H1 (cell line): ENCODE data around the gene RPL18A. TPM values are rescaled to one million over a fixed set of nuclear protein-coding genes. Genes with fewer than 3 reads are reported as not detected.

ENCODE experiments used
- CTCF ChIA-PET: fragments of 300-600 bp; sonication (Branson Sonifier 250); formaldehyde crosslinking; loops from one replicate; lab custom pipeline; 2021; ENCODE audit not compliant: partially characterized antibody; lab: Charles Lee
- POLR2A ChIA-PET: fragments of 300-600 bp; sonication (Branson Sonifier 250); formaldehyde crosslinking; loops from one replicate; lab custom pipeline; 2021; ENCODE audit warnings: inconsistent platforms; ENCODE audit not compliant: partially characterized antibody; lab: Charles Lee
- DNase-seq, 2 experiments: peaks; one replicate each; pipeline versions ENCODE4 v3.0.0 to v3.0.0-alpha.2; 2010 to 2022; ENCODE audit warnings: low spot score in 2 of 2, low read depth in 1 of 2, mixed read lengths in 1 of 2
- FAIRE-seq: peaks from 2 replicates; lab custom pipeline; 2011; peaks lifted over from hg19 to GRCh38; lab: Jason Lieb, UNC
- H2AFZ ChIP-seq: 2 replicates; pipeline ENCODE4 v1.8.1; 2012; ENCODE audit warnings: low read length, inconsistent platforms
- H2AK5ac ChIP-seq: 2 replicates; pipeline ENCODE4 v1.6.1; 2013; ENCODE audit warnings: low read depth, low read length
- H2BK120ac ChIP-seq: replicated peaks from 2 replicates; pipeline ENCODE3; 2013; ENCODE audit warnings: low read depth, low read length, inconsistent platforms
- H2BK12ac ChIP-seq: 2 replicates; pipeline ENCODE4 v1.6.1; 2013; ENCODE audit warnings: low read depth, low read length
- H2BK15ac ChIP-seq: 2 replicates; pipeline ENCODE4 v1.6.1; 2013; ENCODE audit warnings: low read length
- H2BK20ac ChIP-seq: 2 replicates; pipeline ENCODE4 v1.6.1; 2013; ENCODE audit warnings: low read length
- H2BK5ac ChIP-seq: 2 replicates; pipeline ENCODE4 v1.6.1; 2013; ENCODE audit warnings: low read depth, low read length
- H3K14ac ChIP-seq: 2 replicates; pipeline ENCODE4 v1.6.1; 2013; ENCODE audit warnings: inconsistent platforms; ENCODE audit not compliant: insufficient read length
- H3K18ac ChIP-seq: 2 replicates; pipeline ENCODE4 v1.6.1; 2013; ENCODE audit warnings: low read length; ENCODE audit errors: extremely low read depth
- H3K23ac ChIP-seq: 2 replicates; pipeline ENCODE4 v1.6.1; 2013; ENCODE audit warnings: inconsistent platforms; ENCODE audit not compliant: insufficient read length
- H3K23me2 ChIP-seq: 2 replicates; pipeline ENCODE4 v1.6.1; 2013; ENCODE audit warnings: low read depth, low read length
- H3K27ac ChIP-seq: 2 replicates; pipeline ENCODE4 v1.6.1; 2011; ENCODE audit warnings: low read depth, low read length, inconsistent platforms
- H3K27me3 ChIP-seq, 4 experiments: replicated peaks in 1 of 4; 1 replicate in 1 of 4; 2 replicates in 3 of 4; pipeline versions ENCODE4 v1.6.1 to v1.8.1; 2011 to 2013; ENCODE audit warnings: low read length in 3 of 4, mild to moderate bottlenecking in 3 of 4, inconsistent platforms in 2 of 4, mixed read lengths in 2 of 4, moderate library complexity in 1 of 4; ENCODE audit not compliant: control insufficient read depth in 3 of 4, insufficient read depth in 3 of 4; ENCODE audit errors: extremely low read depth in 1 of 4
- H3K36me3 ChIP-seq, 4 experiments: 2 replicates each; pipeline versions ENCODE4 v1.6.1 to v1.8.1; 2011 to 2013; ENCODE audit warnings: mild to moderate bottlenecking in 4 of 4, low read length in 3 of 4, moderate library complexity in 2 of 4, control low read depth in 1 of 4, inconsistent platforms in 1 of 4; ENCODE audit not compliant: insufficient read depth in 4 of 4, control insufficient read depth in 2 of 4
- H3K4ac ChIP-seq: replicated peaks from 2 replicates; pipeline ENCODE3; 2013; ENCODE audit warnings: low read length, low read depth, mixed read lengths, inconsistent platforms; ENCODE audit not compliant: insufficient read length
- H3K4me1 ChIP-seq, 4 experiments: replicated peaks in 1 of 4; 1 replicate in 1 of 4; 2 replicates in 3 of 4; pipeline versions ENCODE4 v1.6.1 to v1.8.1; 2011 to 2013; ENCODE audit warnings: low read length in 3 of 4, inconsistent platforms in 2 of 4, mixed read lengths in 1 of 4; ENCODE audit not compliant: insufficient read depth in 4 of 4, control insufficient read depth in 3 of 4
- H3K4me2 ChIP-seq, 2 experiments: 2 replicates each; pipeline versions ENCODE4 v1.6.1 to v1.8.1; 2011 to 2013; ENCODE audit warnings: low read depth in 2 of 2, low read length in 2 of 2, control low read depth in 1 of 2, inconsistent platforms in 1 of 2, mild to moderate bottlenecking in 1 of 2; ENCODE audit not compliant: insufficient read depth in 1 of 2
- H3K4me3 ChIP-seq, 4 experiments: fragments of 200-600, 300-600 bp in 1 of 4; sonication (generic), shearing (Covaris generic), sonication (Bioruptor Twin) in 1 of 4; 2 replicates each; pipeline versions ENCODE4 v1.5.1 to v1.8.1; 2011 to 2016; ENCODE audit warnings: low read length in 4 of 4, low read depth in 3 of 4, control low read depth in 2 of 4, inconsistent platforms in 2 of 4, mild to moderate bottlenecking in 2 of 4, mixed read lengths in 1 of 4, moderate library complexity in 1 of 4; ENCODE audit not compliant: insufficient read depth in 2 of 4; ENCODE audit errors: extremely low read depth in 1 of 4
- H3K56ac ChIP-seq: replicated peaks from 2 replicates; pipeline ENCODE3; 2013; ENCODE audit warnings: low read depth, mild to moderate bottlenecking, mixed read lengths, low read length, inconsistent platforms; ENCODE audit not compliant: insufficient read length
- H3K79me1 ChIP-seq: 2 replicates; pipeline ENCODE4 v1.6.1; 2013; ENCODE audit warnings: low read depth, low read length, control low read depth
- H3K79me2 ChIP-seq, 2 experiments: 2 replicates each; pipeline versions ENCODE4 v1.6.1 to v1.8.1; 2012 to 2013; ENCODE audit warnings: low read length in 2 of 2, mild to moderate bottlenecking in 2 of 2, inconsistent platforms in 1 of 2; ENCODE audit not compliant: insufficient read depth in 2 of 2, control insufficient read depth in 1 of 2
- H3K9ac ChIP-seq, 4 experiments: replicated peaks in 1 of 4; 1 replicate in 1 of 4; 2 replicates in 3 of 4; pipeline versions ENCODE4 v1.6.1 to v1.8.1; 2011 to 2013; ENCODE audit warnings: low read depth in 3 of 4, low read length in 3 of 4, control low read depth in 2 of 4, mild to moderate bottlenecking in 2 of 4, moderate library complexity in 2 of 4, inconsistent platforms in 1 of 4; ENCODE audit errors: extremely low read depth in 1 of 4
- H3K9me3 ChIP-seq, 2 experiments: 2 replicates each; pipeline versions ENCODE4 v1.6.1 to v1.8.1; 2012 to 2013; ENCODE audit warnings: mild to moderate bottlenecking in 2 of 2, moderate library complexity in 2 of 2, control low read depth in 1 of 2, inconsistent platforms in 1 of 2, low read depth in 1 of 2, low read length in 1 of 2, mixed read lengths in 1 of 2; ENCODE audit not compliant: insufficient read depth in 2 of 2
- H4K20me1 ChIP-seq, 2 experiments: replicated peaks in 1 of 2; 2 replicates each; pipeline versions ENCODE3 to v1.8.1; 2011 to 2013; ENCODE audit warnings: inconsistent platforms in 2 of 2, low read length in 2 of 2, mild to moderate bottlenecking in 1 of 2; ENCODE audit not compliant: insufficient read depth in 2 of 2, control insufficient read depth in 1 of 2
- H4K5ac ChIP-seq: 2 replicates; pipeline ENCODE4 v1.6.1; 2013; ENCODE audit warnings: low read length, low read depth, mixed read lengths, inconsistent platforms; ENCODE audit not compliant: insufficient read length
- H4K8ac ChIP-seq: 2 replicates; pipeline ENCODE4 v1.8.0; 2013; ENCODE audit warnings: mild to moderate bottlenecking, moderate library complexity, low read length, inconsistent platforms; ENCODE audit not compliant: insufficient read depth; ENCODE audit errors: extremely low read depth
- H4K91ac ChIP-seq: replicated peaks from 2 replicates; pipeline ENCODE3; 2013; ENCODE audit warnings: low read length, mixed read lengths, inconsistent platforms; ENCODE audit not compliant: insufficient read length
- CHD1 ChIP-seq: IDR thresholded peaks from 2 replicates; pipeline ENCODE4 v1.6.1; 2012; ENCODE audit warnings: low read depth, low read length, improper control_type of control experiment
- EZH2 ChIP-seq: fragments of 200-600 bp; sonication (generic); IDR thresholded peaks from 2 replicates; pipeline ENCODE4 v1.7.1; 2012; ENCODE audit warnings: low read depth, mild to moderate bottlenecking, moderate library complexity, low read length, inconsistent platforms; ENCODE audit not compliant: severe bottlenecking
- GABPA ChIP-seq: IDR thresholded peaks from 2 replicates; pipeline ENCODE4 v1.6.1; 2011; ENCODE audit warnings: mild to moderate bottlenecking, low read length, moderate library complexity, borderline replicate concordance; ENCODE audit not compliant: insufficient read depth
- KDM5A ChIP-seq: fragments of 200-600 bp; IDR thresholded peaks from 2 replicates; pipeline ENCODE4 v1.7.1; 2012; ENCODE audit warnings: mild to moderate bottlenecking, low read length, inconsistent platforms, mixed read lengths
- RBBP5 ChIP-seq: IDR thresholded peaks from 2 replicates; pipeline ENCODE4 v1.7.1; 2012; ENCODE audit warnings: low read depth, mild to moderate bottlenecking, inconsistent platforms, low read length, moderate library complexity, borderline replicate concordance
- RXRA ChIP-seq: IDR thresholded peaks from 2 replicates; pipeline ENCODE4 v1.6.1; 2011; ENCODE audit warnings: low read depth, mild to moderate bottlenecking, low read length, moderate library complexity; ENCODE audit not compliant: insufficient read depth
- SIN3A ChIP-seq, 2 experiments: IDR thresholded peaks in 1 of 2; conservative IDR thresholded peaks in 1 of 2; 2 replicates each; pipeline ENCODE4 v1.6.1; 2011 to 2012; ENCODE audit warnings: low read length in 2 of 2, improper control_type of control experiment in 1 of 2, low read depth in 1 of 2, mild to moderate bottlenecking in 1 of 2
- SUZ12 ChIP-seq: fragments of 200-600 bp; sonication (generic); IDR thresholded peaks from 2 replicates; pipeline ENCODE4 v1.6.1; 2012; ENCODE audit warnings: mild to moderate bottlenecking, inconsistent platforms, low read length, moderate library complexity, mixed read lengths
- TCF12 ChIP-seq: IDR thresholded peaks from 2 replicates; pipeline ENCODE4 v1.6.1; 2011; ENCODE audit warnings: low read depth, mild to moderate bottlenecking, low read length
- WGBS, 2 experiments: shearing (Covaris generic) in 1 of 2; methylation state at CpG; one replicate each; pipeline versions ENCODE4 v1.1.6 to v1.1.7; 2013 to 2015; ENCODE audit warnings: low lambda C conversion rate in 2 of 2, mixed read lengths in 2 of 2, inconsistent platforms in 1 of 2, low coverage in 1 of 2, missing lambda C conversion rate in 1 of 2; ENCODE audit not compliant: insufficient replicate concordance in 2 of 2, insufficient coverage in 1 of 2, insufficient read length in 1 of 2; ENCODE audit errors: extremely low coverage in 1 of 2, missing lambda C conversion rate in 1 of 2; 5-methylcytosine and 5-hydroxymethylcytosine counted together
- polyA plus RNA-seq, 7 experiments: library from polyadenylated mRNA; depleted of rRNA in 3 of 7; stranded (reverse) in 5 of 7; unstranded in 2 of 7; fragments of >200 nt in 5 of 7; fragments of 200-250 nt in 2 of 7; gene quantifications; 1 replicate in 5 of 7; 2 replicates in 1 of 7; 4 replicates in 1 of 7; pipeline versions ENCODE4 v1.2.1 to v1.2.3, GENCODE V29; 2011 to 2013; ENCODE audit warnings: missing spikeins in 2 of 7, mixed read lengths in 2 of 7
- total RNA-seq: library from RNA; stranded (reverse); fragmentation: NEBNext Ultra II Directional; extraction: Animal tissue kit (Norgen Biotek cat#: 25700); gene quantifications from 2 replicates; pipeline ENCODE4 v1.2.1, GENCODE V29; 2021
- TF ChIP-seq, protein P1 (sequence below): IDR thresholded peaks from 2 replicates; pipeline ENCODE4 v1.6.1; 2011; ENCODE audit warnings: low read length, improper control_type of control experiment
- TF ChIP-seq, protein P2 (sequence below): IDR thresholded peaks from 2 replicates; pipeline ENCODE4 v1.6.1; 2012; ENCODE audit warnings: inconsistent platforms

The RPL18A gene
- total and polyA plus RNA-seq, 2 of the 8 experiments (the other 6 are each of a cell fraction or from before 2014, with no cell fraction given), result 2,749 to 3,938 TPM

DNA sequence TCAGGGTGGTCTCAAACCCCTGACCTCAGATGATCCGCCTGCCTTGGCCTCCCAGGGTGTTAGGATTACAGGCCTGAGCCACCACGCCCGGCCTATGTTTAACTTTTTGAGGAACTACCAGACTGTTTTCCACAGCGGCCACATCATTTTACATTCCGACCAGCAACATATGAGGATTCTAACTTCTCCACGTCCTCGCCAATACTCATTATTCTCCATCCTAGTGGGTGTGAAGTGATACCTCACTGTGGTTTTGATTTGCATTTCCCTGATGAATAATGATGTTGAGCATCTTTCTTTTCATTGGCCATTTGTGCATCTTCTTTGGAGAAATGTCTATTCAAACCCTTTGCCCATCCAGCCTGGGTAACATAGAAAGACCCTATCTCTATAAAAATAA is 26.8 kb downstream of the RPL18A start:
- no peaks in the 10 kb centered on the region for H3K79me2 ChIP-seq
- H2BK5ac ChIP-seq, result no peak overlapping the region
- no peaks in the 10 kb centered on the region for H3K23me2 ChIP-seq
- no peak for FAIRE-seq
- H2BK120ac ChIP-seq, result no peak overlapping the region
- CTCF ChIA-PET, result interaction anchor here (1.0 kb wide), 1 partner anchor 112 kb away, joined by 3 read pairs; no protein-coding TSS in a partner anchor
- H3K14ac ChIP-seq, result no peak overlapping the region
- H3K23ac ChIP-seq, result no peak overlapping the region
- no peak overlapping the region for H4K8ac ChIP-seq
- POLR2A ChIA-PET, result interaction anchor here (0.7 kb wide), 1 partner anchor 200 kb away, joined by 3 read pairs; no protein-coding TSS in a partner anchor
- H3K9ac ChIP-seq, result no peak overlapping the region
- H3K79me1 ChIP-seq, result no peaks in the 10 kb centered on the region
- TF ChIP-seq KDM5A (no peak), SUZ12 (no peak), TCF12 (no peak), EZH2 (no peak), SIN3A (conservative IDR thresholded peaks at IDR 0.05 in 1 of 2, IDR thresholded peaks at IDR 0.05 in 1 of 2; ENCODE audit: low read depth in 1 of 2, low read length in 2 of 2) (no peak), CHD1 (no peak), RBBP5 (no peak), GABPA (no peak), RXRA (no peak)
- TF ChIP-seq, protein P1, sequence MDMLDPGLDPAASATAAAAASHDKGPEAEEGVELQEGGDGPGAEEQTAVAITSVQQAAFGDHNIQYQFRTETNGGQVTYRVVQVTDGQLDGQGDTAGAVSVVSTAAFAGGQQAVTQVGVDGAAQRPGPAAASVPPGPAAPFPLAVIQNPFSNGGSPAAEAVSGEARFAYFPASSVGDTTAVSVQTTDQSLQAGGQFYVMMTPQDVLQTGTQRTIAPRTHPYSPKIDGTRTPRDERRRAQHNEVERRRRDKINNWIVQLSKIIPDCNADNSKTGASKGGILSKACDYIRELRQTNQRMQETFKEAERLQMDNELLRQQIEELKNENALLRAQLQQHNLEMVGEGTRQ, result no peak
- TF ChIP-seq, protein P2, sequence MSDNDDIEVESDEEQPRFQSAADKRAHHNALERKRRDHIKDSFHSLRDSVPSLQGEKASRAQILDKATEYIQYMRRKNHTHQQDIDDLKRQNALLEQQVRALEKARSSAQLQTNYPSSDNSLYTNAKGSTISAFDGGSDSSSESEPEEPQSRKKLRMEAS, result no peak
- WGBS, 2 experiments, result 89% methylated on average over 6 of the region's 7 CpGs; no CpG with 5 or more reads in 1 of the 2 experiments
- no peaks in the 10 kb centered on the region; a peak in 1 of 7 replicates for H3K27me3 ChIP-seq
- H3K9me3 ChIP-seq, result no peaks in the 10 kb centered on the region
- no peak overlapping the region for H2BK20ac ChIP-seq
- H2BK15ac ChIP-seq, result no peak overlapping the region
- no peak overlapping the region for H3K4me2 ChIP-seq
- no peak overlapping the region for H4K91ac ChIP-seq
- H2AK5ac ChIP-seq, result no peak overlapping the region
- no peak overlapping the region for H2AFZ ChIP-seq
- H3K4me1 ChIP-seq, result no peaks in the 10 kb centered on the region; a peak in 2 of 7 replicates
- no peak overlapping the region for H3K4ac ChIP-seq
- no peak overlapping the region for H3K56ac ChIP-seq
- H3K36me3 ChIP-seq, result no peaks in the 10 kb centered on the region
- H2BK12ac ChIP-seq, result no peak overlapping the region
- peaks cover 0 to 1% of the 10 kb centered on the region in 2 experiments for H4K20me1 ChIP-seq
- no peak for DNase-seq
- H4K5ac ChIP-seq, result no peak overlapping the region
- no peak overlapping the region for H3K18ac ChIP-seq
- no peak overlapping the region for H3K27ac ChIP-seq
- no peak overlapping the region for H3K4me3 ChIP-seq
